Keratinocyte (primary cell): ENCODE results near the gene ALPK1.

Source experiments
- EZH2 ChIP-seq: IDR thresholded peaks from one replicate; pipeline ENCODE4 v1.6.1; 2012; ENCODE audit warnings: inconsistent platforms, mild to moderate bottlenecking, low read length, moderate library complexity
- TF ChIP-seq, protein P1 (sequence below), 3 experiments: IDR thresholded peaks in 1 of 3; conservative IDR thresholded peaks in 1 of 3; optimal IDR thresholded peaks in 1 of 3; 2 replicates in 2 of 3; 3 replicates in 1 of 3; pipeline versions ENCODE3 to v1.5.1; 2011; ENCODE audit warnings: low read length in 3 of 3, mild to moderate bottlenecking in 3 of 3, moderate library complexity in 2 of 3, control low read depth in 1 of 3, inconsistent platforms in 1 of 3; ENCODE audit not compliant: insufficient read depth in 2 of 3; ENCODE audit errors: extremely low read depth in 1 of 3

DNA sequence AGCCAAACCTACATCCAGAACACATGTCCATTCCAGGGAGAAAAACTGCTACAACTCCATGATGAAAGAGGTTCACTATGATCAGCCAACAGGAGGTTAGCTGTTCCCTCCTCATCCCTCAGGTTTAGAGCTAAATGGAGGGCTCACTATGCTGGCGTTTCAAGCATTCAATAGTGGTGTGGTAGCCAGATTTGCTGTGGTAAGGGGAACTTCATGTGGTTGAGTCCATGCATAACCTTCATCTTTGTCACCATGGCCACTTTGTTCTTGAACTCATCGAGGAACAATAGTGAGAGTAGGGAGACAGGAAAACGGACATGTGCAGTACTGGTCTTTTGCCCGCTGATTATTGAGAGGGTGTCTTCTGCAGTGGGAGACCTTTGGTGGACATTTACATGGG lies 33.8 kb downstream of the ALPK1 start:
- TF ChIP-seq, protein P1, sequence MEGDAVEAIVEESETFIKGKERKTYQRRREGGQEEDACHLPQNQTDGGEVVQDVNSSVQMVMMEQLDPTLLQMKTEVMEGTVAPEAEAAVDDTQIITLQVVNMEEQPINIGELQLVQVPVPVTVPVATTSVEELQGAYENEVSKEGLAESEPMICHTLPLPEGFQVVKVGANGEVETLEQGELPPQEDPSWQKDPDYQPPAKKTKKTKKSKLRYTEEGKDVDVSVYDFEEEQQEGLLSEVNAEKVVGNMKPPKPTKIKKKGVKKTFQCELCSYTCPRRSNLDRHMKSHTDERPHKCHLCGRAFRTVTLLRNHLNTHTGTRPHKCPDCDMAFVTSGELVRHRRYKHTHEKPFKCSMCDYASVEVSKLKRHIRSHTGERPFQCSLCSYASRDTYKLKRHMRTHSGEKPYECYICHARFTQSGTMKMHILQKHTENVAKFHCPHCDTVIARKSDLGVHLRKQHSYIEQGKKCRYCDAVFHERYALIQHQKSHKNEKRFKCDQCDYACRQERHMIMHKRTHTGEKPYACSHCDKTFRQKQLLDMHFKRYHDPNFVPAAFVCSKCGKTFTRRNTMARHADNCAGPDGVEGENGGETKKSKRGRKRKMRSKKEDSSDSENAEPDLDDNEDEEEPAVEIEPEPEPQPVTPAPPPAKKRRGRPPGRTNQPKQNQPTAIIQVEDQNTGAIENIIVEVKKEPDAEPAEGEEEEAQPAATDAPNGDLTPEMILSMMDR (optimal IDR thresholded peaks at IDR 0.05 in 1 of 3, IDR thresholded peaks at IDR 0.05 in 1 of 3, conservative IDR thresholded peaks at IDR 0.05 in 1 of 3; ENCODE audit: extremely low read depth in 1 of 3, insufficient read depth in 2 of 3, low read length in 3 of 3): no peak
- TF ChIP-seq EZH2: no peak
